Cerebellar cortex (tissue), 1 donor: Measurements from ENCODE around the gene ARMC2.
"Not testable (repeated sequence)": the region's sequence is repeated elsewhere in the genome, so short reads cannot be mapped to it uniquely, and the experiment has no call there.

ENCODE experiments used
- DNase-seq: peaks from one replicate; pipeline ENCODE4 v3.0.0-alpha.2; 2015; ENCODE audit warnings: low spot score

Gene ARMC2

GRCh38 chr6:108952776-108953486 is 104.7 kb downstream of the ARMC2 start:
- no peak for DNase-seq

GRCh38 chr6:108953681-108954080 is 105.5 kb downstream of the ARMC2 start:
- DNase-seq, result no peak

- no peak for DNase-seq
Observed at GRCh38 chr6:108955329-108955949, 107.2 kb downstream of the ARMC2 start.

- DNase-seq, result no peak
Observed at GRCh38 chr6:108957221-108957620, 109.0 kb downstream of the ARMC2 start.

- no peak for DNase-seq
Observed at GRCh38 chr6:108958900-108959770, 110.9 kb downstream of the ARMC2 start.

GRCh38 chr6:108959972-108960582 is 111.9 kb downstream of the ARMC2 start:
- DNase-seq, result no peak

GRCh38 chr6:108960601-108961000 is 112.4 kb downstream of the ARMC2 start:
- DNase-seq, result no peak

- DNase-seq, result no peak
Observed at GRCh38 chr6:108961077-108961476, 112.9 kb downstream of the ARMC2 start.

- DNase-seq, result no peak
Observed at GRCh38 chr6:108961985-108962384, 113.8 kb downstream of the ARMC2 start.

- no peak for DNase-seq
Observed at GRCh38 chr6:108966251-108966650, 118.0 kb downstream of the ARMC2 start.

- no peak for DNase-seq
Observed at GRCh38 chr6:108966855-108967755, 118.9 kb downstream of the ARMC2 start.

GRCh38 chr6:108968325-108969316 is 120.4 kb downstream of the ARMC2 start:
- DNase-seq, result no peak

GRCh38 chr6:108969776-108970175 is 121.6 kb downstream of the ARMC2 start:
- no peak for DNase-seq

- DNase-seq, result no peak
Observed at GRCh38 chr6:108974201-108974600, 126.0 kb downstream of the ARMC2 start.

- not testable (repeated sequence) for DNase-seq
Observed at GRCh38 chr6:108978638-108979037, 130.4 kb downstream of the ARMC2 start.

- no peak for DNase-seq
Observed at GRCh38 chr6:108982154-108983113, 134.2 kb downstream of the ARMC2 start.

- DNase-seq, result no peak
Observed at GRCh38 chr6:108983151-108983550, 134.9 kb downstream of the ARMC2 start.

- no peak for DNase-seq
Observed at GRCh38 chr6:108985301-108985700, 137.1 kb downstream of the ARMC2 start.

- no peak for DNase-seq
Observed at GRCh38 chr6:108987156-108987555, 138.9 kb downstream of the ARMC2 start.
